ENCODE results near the gene PPP2R2C.

The PPP2R2C gene

DNA sequence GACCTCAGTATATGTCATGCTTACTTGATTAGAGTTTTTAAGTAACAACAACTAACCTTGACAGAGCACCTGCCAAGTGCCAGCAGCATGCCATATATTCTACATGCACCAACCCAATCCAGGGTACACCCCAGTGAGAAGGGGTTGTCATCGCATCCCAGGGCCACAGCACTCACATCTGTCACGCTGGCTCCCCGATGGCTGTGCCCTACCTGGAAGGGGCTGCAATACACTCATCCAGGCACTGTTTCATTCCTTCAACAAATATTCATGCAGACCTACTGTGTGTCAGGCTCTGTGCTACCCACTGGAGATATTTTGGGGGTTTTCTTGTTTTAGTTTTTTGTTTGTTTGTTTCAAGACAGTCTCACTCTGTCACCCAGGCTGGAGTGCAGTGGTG is 49.5 kb downstream of the PPP2R2C start:
- no peak overlapping the region for H3K4me3 ChIP-seq (ENCODE audit: low read depth, low read length)
- TF ChIP-seq, protein P1, sequence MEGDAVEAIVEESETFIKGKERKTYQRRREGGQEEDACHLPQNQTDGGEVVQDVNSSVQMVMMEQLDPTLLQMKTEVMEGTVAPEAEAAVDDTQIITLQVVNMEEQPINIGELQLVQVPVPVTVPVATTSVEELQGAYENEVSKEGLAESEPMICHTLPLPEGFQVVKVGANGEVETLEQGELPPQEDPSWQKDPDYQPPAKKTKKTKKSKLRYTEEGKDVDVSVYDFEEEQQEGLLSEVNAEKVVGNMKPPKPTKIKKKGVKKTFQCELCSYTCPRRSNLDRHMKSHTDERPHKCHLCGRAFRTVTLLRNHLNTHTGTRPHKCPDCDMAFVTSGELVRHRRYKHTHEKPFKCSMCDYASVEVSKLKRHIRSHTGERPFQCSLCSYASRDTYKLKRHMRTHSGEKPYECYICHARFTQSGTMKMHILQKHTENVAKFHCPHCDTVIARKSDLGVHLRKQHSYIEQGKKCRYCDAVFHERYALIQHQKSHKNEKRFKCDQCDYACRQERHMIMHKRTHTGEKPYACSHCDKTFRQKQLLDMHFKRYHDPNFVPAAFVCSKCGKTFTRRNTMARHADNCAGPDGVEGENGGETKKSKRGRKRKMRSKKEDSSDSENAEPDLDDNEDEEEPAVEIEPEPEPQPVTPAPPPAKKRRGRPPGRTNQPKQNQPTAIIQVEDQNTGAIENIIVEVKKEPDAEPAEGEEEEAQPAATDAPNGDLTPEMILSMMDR (IDR thresholded peaks at IDR 0.05; ENCODE audit: control insufficient read depth, extremely low read depth, insufficient read depth): no peak
- DNase-seq (ENCODE audit: low read depth): no peak

DNA sequence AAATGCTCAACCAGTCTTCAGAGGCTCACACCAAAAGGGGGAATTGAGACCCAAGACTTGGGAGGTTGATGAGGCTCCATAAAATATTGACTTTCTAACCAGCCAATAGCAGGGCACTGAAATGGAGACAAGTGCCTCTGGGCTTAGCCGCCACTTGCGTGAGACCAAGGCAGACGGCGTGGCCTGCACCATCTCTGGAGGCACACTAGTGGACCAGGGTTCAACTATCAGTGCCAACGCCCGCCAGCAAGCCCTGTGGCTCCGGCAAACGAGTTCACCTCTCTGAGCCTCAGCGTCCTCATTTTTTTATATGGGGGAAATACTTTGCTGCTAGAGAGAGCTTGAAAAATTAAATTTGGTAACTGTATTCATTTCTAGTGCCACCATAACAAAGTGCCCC is 50.3 kb downstream of the PPP2R2C start:
- H3K4me3 ChIP-seq (ENCODE audit: low read depth, low read length): no peak overlapping the region
- DNase-seq (ENCODE audit: low read depth): no peak
- TF ChIP-seq, protein P1 (IDR thresholded peaks at IDR 0.05; ENCODE audit: control insufficient read depth, extremely low read depth, insufficient read depth): no peak

DNA sequence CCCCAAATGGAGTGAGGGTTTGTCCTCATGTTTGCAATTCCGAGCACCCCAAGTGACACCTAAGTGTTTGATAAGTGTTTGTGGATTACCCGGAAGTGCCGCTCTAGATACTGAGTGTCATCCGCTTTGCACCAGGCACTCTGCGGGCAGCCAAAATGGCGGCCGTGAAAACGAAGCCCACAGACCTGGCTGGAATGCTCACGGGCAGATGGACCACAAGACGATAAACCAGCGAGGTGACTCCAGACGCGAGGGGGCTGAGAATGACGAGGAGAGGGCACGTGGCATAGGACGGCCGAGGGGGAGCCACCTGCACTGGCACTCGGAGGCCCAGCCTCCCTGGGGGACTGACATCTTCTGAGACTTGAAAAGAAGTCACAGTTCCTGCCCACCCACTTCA is 51.0 kb downstream of the PPP2R2C start:
- H3K4me3 ChIP-seq (ENCODE audit: low read depth, low read length): no peak overlapping the region
- no peak for DNase-seq (ENCODE audit: low read depth)
- TF ChIP-seq, protein P1 (IDR thresholded peaks at IDR 0.05; ENCODE audit: control insufficient read depth, extremely low read depth, insufficient read depth): no peak

DNA sequence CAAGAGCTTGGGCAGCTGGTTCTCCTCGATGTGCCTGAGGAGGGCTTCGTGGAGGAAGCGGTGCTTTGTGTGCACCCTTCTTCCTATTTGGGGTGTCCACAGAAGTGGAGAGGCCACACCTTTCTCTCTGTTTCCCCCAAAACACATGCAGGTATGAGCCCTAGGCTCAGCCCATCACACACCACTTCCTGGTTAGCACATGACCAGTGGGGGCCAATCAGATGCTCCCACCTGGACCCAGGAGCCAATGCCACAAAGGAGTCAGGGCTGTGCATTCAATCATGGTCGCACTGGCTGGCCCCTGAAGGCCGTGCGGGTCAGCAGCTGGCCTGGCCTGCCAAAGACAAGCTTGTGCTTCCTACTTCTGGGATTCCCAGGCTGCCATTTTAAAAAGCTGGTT is 51.4 kb downstream of the PPP2R2C start:
- TF ChIP-seq, protein P1 (IDR thresholded peaks at IDR 0.05; ENCODE audit: control insufficient read depth, extremely low read depth, insufficient read depth): no peak
- DNase-seq (ENCODE audit: low read depth): no peak
- no peak overlapping the region for H3K4me3 ChIP-seq (ENCODE audit: low read depth, low read length)

DNA sequence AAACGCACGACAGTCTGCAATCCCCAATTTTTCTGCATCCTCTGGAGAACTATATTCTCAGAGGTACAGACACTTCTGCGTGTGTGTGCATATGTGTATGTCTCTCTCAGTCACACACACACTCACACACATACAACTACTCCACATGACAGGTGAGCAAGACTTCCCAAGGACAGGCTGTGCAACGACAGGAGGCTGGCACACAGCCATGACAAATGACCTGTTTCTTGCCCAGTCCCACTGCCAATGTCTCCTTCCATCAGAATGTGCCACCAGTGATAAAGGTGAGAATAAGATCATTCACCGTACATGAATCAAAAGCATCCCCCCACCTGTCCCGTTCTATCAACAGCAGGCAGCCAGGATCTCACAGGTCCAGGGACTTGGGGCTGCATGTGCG is 52.4 kb downstream of the PPP2R2C start:
- TF ChIP-seq, protein P1 (IDR thresholded peaks at IDR 0.05; ENCODE audit: control insufficient read depth, extremely low read depth, insufficient read depth): no peak
- no peak for DNase-seq (ENCODE audit: low read depth)
- no peak overlapping the region for H3K4me3 ChIP-seq (ENCODE audit: low read depth, low read length)

DNA sequence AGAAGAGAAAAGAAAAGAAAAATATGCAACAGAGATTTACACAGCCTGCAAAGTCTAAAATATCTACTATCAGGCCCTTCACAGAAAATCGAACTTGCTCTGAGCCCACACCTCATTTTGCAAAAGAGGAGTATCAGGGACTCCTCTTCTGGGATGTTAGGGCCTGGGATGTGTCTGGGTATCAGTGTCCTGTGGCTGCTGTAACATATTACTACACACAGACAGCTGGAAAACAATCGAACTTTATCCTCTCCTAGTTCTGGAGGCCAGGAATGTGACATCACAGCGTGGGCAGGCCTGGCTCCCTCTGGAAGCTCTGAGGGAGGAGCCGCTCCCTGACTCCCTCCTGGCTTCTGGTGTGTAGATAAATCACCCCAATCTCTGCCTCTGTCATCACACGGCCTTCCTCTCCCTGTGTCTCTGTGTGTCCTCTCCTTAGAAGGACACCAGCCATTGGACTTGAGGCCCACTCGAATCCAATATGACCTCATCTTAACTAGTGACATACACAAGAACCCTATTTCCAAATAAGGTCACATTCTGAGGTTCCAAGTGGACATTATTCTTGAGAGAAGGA is 52.9 kb downstream of the PPP2R2C start:
- no peak overlapping the region for H3K4me3 ChIP-seq (ENCODE audit: low read depth, low read length)
- TF ChIP-seq, protein P1 (IDR thresholded peaks at IDR 0.05; ENCODE audit: control insufficient read depth, extremely low read depth, insufficient read depth): no peak
- DNase-seq (ENCODE audit: low read depth): no peak

DNA sequence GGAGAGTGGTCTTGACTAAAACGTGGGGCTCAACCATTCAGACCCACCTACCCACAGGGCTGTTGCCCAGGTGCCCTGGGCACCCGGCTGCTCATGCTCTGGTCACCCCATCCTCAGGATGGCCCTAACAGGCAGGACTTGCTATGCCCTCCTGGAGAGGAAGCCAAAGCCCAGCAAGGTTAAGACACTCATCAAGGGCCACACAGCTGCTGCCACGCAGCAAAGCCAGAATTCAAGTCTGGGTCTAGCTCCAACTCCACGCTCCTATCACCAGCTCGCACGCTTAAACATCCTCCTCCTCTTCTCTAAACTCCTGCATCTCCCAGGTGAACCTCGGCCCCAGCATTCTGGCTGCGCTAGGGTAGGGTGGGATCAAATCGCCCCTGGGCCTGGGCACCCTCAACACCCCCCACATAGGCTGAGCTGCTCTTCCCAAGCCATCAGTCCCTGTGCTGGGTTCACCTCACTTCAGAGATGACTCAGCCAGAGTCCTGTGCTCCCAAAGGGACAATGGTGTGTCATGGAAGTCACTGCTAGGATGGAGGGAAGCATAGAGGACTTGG is 54.1 kb downstream of the PPP2R2C start:
- TF ChIP-seq, protein P1 (IDR thresholded peaks at IDR 0.05; ENCODE audit: control insufficient read depth, extremely low read depth, insufficient read depth): no peak
- no peak for DNase-seq (ENCODE audit: low read depth)
- no peak overlapping the region for H3K4me3 ChIP-seq (ENCODE audit: low read depth, low read length)
